Stimulated activated CD4-positive, alpha-beta T cell treated with anti-CD3 and anti-CD28 coated beads, Interleukin-4, amount 100 ng/mL, for 1 hour (primary cell): ENCODE results near the gene PCDHGB4.
"Not testable (repeated sequence)": the region's sequence is repeated elsewhere in the genome, so short reads cannot be mapped to it uniquely, and the experiment has no call there.

Source experiments
- DNase-seq: peaks from one replicate; pipeline ENCODE4 v3.0.0-alpha.2; 2020

The PCDHGB4 gene

GRCh38 chr5:141387557-141388311 is at the start of gene PCDHGB4:
PCDHGB4 (plus strand) TSS chr5:141387698; CDS start chr5:141387885, 187 bp downstream.
- DNase-seq = peak; percentile 39

DNA sequence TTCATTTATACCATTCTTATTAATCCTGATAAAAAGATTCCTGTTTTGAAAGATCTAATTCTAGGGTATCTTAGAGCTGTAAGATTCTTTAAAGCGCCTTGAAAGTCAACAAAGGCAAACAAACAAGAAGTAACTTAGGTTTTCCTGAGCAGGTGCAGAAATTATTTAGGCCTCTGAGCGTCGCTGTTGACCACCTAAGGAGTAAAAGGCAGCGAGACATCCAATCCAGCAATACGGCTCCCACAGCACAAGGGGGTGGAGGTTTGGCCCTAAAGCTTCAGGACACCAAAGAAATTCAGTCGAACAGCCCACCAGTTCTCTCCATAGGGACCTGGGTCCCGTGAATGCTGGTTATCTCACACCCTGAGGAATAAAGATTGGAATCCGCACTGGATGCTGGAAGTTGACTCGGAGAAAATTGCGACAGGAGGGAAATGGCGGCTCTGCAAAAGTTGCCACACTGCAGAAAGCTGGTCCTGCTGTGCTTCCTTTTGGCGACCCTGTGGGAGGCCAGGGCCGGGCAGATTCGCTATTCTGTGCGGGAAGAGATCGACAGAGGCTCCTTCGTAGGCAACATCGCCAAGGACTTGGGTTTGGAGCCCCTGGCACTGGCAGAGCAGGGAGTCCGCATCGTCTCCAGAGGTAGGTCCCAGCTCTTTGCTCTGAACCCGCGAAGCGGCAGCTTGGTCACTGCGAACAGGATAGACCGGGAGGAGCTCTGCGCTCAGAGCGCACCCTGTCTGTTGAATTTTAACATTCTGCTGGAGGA is 48.8 kb upstream of the PCDHGB4 start, which contains the start of gene PCDHGA2:
PCDHGA2 (plus strand) TSS at position 223 of the 769 bp plus-strand sequence.
- no peak for DNase-seq

DNA sequence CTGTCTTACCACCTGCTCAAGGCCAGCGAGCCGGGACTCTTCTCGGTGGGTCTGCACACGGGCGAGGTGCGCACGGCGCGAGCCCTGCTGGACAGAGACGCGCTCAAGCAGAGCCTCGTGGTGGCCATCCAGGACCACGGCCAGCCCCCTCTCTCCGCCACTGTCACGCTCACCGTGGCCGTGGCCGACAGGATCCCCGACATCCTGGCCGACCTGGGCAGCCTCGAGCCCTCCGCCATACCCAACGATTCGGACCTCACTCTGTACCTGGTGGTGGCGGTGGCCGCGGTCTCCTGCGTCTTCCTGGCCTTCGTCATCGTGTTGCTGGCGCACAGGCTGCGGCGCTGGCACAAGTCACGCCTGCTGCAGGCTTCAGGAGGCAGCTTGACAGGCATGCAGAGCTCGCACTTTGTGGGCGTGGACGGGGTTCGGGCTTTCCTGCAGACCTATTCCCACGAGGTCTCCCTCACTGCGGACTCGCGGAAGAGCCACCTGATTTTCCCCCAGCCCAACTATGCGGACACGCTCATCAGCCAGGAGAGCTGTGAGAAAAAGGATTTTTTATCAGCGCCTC is 46.6 kb upstream of the PCDHGB4 start:
- DNase-seq = not testable (repeated sequence)

DNA sequence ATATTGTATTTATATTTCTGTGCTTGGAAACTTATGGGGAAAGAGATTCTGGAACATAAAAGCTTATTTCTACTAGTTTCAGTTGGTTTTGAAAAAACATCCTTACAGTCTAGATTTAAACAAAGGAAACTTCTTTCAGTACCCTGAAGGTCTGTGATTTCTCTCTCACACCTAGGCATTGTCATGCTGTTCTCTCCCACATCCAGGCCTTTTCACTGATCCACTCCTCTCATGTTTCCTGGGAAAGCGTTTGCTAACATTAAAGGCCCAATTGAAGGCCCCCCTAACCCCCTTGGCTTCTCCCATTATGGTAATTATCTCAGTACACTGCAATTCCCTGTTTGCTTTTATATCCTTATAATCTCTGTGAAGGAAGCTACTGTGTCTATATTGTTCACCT is 44.7 kb upstream of the PCDHGB4 start:
- no peak for DNase-seq

GRCh38 chr5:141343242-141343952 is 44.1 kb upstream of the PCDHGB4 start, which contains the start of gene PCDHGA3:
PCDHGA3 (plus strand) TSS chr5:141343829; CDS start chr5:141344034, 205 bp downstream.
- DNase-seq = no peak

DNA sequence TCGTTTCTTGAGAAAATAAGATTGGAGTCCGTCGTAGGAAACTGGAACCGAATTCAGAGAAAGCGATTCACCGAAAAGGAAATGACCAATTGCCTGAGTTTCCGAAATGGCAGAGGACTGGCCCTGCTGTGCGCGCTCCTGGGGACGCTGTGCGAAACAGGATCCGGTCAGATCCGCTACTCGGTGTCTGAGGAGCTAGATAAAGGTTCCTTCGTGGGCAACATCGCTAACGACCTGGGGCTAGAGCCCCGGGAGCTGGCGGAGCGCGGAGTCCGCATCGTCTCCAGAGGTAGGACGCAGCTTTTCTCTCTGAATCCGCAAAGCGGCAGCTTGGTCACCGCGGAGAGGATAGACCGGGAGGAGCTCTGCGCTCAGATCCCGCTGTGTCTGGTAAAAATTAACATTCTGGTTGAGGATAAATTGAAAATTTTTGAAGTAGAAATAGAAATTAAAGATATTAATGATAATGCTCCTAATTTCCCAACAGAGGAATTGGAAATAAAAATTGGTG is 43.5 kb upstream of the PCDHGB4 start:
- DNase-seq = no peak

GRCh38 chr5:141345327-141345726 is 42.2 kb upstream of the PCDHGB4 start:
- no peak for DNase-seq

DNA sequence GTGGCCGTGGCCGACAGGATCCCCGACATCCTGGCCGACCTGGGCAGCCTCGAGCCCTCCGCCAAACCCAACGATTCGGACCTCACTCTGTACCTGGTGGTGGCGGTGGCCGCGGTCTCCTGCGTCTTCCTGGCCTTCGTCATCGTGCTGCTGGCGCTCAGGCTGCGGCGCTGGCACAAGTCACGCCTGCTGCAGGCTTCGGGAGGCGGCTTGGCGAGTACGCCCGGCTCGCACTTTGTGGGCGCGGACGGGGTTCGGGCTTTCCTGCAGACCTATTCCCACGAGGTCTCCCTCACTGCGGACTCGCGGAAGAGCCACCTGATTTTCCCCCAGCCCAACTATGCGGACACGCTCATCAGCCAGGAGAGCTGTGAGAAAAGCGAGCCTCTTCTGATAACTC is 41.5 kb upstream of the PCDHGB4 start:
- not testable (repeated sequence) for DNase-seq

DNA sequence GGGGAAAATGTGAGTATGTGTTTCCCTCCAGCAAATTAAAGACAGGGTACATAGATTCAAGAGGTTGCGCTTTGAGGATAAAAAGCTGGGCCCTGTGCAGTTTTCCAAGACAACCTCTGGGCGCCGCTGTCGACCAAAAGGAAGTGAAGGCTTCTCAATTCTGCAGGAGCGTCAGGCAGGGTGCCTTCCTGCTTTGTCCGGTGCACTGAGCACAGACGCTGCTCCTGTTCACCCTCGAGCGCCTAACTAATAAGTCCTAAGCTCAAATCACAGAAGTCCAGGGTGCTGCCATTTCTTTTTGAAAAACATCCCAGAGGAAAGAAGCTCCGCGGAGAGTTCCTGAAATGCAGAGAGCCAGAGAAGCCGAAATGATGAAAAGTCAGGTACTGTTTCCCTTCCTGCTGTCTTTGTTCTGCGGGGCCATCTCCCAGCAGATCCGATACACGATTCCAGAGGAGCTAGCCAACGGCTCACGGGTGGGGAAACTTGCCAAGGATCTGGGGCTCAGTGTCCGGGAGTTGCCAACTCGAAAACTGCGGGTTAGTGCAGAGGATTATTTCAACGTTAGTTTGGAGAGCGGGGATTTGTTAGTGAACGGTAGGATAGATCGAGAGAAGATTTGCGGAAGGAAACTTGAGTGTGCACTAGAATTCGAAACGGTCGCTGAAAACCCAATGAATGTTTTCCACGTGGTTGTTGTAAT is 37.4 kb upstream of the PCDHGB4 start, which contains the start of gene PCDHGB1:
PCDHGB1 (plus strand) TSS at position 183 of the 703 bp plus-strand sequence; CDS start at position 345, 162 bp downstream.
- DNase-seq = peak; percentile 26

- DNase-seq = no peak
Measured at GRCh38 chr5:141351591-141351990, 35.9 kb upstream of the PCDHGB4 start.

DNA sequence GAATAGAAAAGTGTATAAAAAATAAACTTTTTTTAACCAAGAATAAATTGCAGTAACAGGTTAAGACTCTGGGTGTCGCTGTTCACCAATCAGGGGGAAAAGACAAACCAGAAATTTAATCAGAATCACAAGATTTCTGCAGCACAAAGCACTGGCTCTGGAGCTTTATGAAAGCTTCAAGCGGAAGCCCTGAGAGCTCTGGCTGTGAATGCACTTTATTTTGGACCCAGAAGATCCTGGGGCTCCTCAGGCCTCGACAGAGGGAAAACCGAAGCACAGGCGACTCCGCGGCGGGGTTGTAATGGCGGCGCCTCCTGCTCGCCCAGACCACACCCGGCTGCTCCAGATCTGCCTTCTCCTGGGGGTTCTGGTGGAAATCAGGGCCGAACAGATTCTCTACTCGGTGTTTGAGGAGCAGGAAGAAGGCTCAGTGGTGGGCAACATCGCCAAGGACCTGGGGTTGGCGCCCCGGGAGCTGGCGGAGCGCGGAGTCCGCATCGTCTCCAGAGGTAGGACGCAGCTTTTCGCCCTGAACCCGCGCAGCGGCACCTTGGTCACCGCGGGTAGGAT is 32.5 kb upstream of the PCDHGB4 start, which contains the start of gene PCDHGA4:
PCDHGA4 (plus strand) TSS at position 122 of the 570 bp plus-strand sequence; CDS start at position 209, 87 bp downstream.
- DNase-seq = no peak

DNA sequence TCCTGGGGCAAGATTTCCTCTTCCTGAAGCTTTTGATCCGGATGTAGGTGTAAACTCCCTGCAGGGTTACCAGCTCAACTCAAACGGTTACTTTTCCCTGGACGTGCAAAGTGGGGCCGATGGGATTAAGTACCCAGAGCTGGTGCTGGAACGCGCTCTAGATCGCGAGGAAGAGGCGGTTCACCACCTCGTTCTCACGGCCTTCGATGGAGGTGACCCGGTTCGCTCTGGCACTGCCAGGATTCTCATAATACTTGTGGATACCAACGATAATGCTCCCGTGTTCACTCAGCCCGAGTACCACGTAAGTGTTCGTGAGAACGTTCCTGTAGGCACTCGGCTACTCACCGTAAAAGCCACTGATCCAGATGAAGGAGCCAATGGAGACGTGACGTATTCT is 31.9 kb upstream of the PCDHGB4 start:
- no peak for DNase-seq

DNA sequence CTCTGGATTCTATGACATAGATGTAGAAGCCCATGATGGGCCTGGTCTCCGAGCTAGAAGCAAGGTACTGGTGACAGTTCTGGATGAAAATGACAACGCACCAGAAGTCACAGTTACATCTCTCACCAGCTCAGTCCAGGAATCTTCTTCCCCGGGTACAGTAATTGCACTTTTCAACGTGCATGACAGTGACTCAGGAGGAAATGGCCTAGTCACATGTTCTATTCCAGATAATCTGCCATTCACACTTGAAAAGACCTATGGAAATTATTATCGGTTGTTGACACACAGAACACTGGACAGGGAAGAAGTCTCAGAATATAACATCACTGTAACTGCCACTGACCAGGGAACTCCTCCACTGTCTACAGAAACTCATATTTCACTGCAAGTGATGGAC is 31.4 kb upstream of the PCDHGB4 start:
- DNase-seq = no peak

DNA sequence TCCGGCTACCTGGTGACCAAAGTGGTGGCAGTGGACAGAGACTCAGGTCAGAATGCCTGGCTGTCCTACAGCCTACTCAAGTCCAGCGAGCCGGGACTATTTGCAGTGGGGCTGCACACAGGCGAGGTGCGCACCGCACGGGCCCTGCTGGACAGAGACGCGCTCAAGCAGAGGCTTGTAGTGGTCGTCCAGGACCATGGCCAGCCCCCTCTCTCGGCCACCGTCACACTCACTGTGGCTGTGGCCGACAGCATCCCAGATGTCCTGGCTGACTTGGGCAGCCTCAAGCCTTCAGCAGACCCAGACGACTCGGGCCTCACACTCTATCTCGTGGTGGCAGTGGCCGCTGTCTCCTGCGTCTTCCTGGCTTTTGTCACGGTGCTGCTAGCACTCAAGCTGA is 30.5 kb upstream of the PCDHGB4 start:
- no peak for DNase-seq

DNA sequence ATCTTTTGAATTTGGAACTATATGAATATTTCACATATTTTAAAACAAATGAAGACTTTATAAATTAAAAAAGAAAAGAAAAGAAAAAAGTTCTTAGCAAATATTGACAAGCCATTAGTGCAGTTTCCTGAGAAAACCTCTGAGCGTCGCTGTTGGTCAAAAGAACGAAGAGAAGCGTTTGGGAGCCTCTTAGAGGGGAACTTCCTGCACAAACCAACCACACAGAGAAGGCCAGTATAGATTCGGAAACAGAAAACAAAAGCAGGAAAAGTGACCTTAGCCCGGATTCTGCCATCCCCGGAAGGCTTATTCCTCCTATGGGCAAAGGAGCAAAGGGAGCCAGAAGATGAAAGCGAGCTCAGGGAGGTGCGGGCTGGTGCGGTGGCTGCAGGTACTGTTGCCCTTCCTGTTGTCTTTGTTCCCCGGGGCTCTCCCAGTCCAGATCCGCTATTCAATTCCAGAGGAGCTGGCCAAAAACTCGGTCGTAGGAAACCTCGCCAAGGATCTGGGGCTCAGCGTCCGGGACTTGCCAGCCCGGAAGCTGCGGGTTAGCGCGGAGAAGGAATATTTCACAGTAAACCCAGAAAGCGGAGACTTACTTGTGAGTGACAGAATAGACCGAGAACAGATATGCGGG is 27.6 kb upstream of the PCDHGB4 start, which contains the start of gene PCDHGB2:
PCDHGB2 (plus strand) TSS at position 205 of the 637 bp plus-strand sequence; CDS start at position 347, 142 bp downstream.
- no peak for DNase-seq

DNA sequence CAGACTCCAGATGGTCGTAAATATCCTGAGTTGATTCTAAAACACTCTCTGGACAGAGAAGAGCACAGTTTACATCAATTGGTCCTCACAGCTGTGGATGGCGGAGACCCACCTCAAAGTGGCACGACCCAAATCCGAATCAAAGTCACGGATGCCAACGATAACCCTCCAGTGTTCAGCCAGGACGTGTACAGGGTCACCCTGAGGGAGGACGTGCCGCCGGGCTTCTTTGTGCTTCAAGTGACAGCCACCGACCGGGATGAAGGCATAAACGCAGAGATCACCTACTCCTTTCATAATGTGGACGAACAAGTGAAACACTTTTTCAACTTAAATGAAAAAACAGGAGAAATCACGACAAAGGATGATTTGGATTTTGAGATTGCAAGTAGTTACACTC is 26.8 kb upstream of the PCDHGB4 start:
- no peak for DNase-seq

GRCh38 chr5:141362719-141363118 is 24.8 kb upstream of the PCDHGB4 start:
- DNase-seq = no peak

GRCh38 chr5:141363952-141364660 is 23.4 kb upstream of the PCDHGB4 start, which contains the start of gene PCDHGA5:
PCDHGA5 (plus strand) TSS chr5:141364162; CDS start chr5:141364331, 169 bp downstream.
- no peak for DNase-seq

DNA sequence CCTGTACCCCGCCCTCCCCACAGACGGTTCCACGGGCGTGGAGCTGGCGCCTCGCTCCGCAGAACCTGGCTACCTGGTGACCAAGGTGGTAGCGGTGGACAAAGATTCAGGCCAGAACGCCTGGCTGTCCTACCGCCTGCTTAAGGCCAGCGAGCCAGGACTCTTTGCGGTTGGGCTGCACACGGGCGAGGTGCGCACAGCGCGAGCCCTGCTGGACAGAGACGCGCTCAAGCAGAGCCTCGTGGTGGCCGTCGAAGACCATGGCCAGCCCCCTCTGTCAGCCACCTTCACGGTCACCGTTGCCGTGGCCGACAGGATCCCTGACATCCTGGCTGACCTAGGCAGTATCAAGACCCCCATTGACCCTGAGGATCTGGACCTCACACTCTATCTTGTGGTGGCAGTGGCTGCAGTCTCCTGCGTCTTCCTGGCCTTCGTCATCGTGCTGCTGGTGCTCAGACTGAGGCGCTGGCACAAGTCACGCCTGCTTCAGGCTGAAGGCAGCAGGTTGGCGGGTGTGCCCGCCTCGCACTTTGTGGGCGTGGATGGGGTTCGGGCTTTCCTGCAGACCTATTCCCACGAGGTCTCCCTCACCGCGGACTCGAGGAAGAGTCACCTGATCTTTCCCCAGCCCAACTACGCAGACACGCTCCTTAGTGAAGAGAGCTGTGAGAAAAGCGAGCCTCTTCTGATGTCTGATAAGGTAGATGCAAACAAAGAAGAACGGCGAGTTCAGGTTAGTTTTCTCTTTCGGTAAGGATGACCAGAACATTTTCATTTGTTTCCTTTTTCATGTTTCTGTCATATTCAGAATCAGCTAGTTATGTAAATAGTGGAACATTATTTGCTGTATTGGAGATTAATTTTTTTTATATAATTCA is 21.2 kb upstream of the PCDHGB4 start:
- DNase-seq = no peak
